22Rv1 (cell line): ENCODE data around the gene FHOD3.

Source experiments
- CTCF ChIP-seq: fragments of 450-650 bp; IDR thresholded peaks from 2 replicates; pipeline ENCODE4 v1.5.1; 2017; ENCODE audit warnings: mild to moderate bottlenecking
- ZFX ChIP-seq: fragments of 450-650 bp; IDR thresholded peaks from 2 replicates; pipeline ENCODE4 v1.6.1; 2017; ENCODE audit warnings: antibody characterized with exemption, borderline replicate concordance

GRCh38 chr18:36427369-36427768 lies 129.9 kb downstream of the FHOD3 start:
- TF ChIP-seq CTCF (no peak), ZFX (no peak)
